Measurements from ENCODE around the gene COA5.

The COA5 gene, protein sequence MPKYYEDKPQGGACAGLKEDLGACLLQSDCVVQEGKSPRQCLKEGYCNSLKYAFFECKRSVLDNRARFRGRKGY

DNA sequence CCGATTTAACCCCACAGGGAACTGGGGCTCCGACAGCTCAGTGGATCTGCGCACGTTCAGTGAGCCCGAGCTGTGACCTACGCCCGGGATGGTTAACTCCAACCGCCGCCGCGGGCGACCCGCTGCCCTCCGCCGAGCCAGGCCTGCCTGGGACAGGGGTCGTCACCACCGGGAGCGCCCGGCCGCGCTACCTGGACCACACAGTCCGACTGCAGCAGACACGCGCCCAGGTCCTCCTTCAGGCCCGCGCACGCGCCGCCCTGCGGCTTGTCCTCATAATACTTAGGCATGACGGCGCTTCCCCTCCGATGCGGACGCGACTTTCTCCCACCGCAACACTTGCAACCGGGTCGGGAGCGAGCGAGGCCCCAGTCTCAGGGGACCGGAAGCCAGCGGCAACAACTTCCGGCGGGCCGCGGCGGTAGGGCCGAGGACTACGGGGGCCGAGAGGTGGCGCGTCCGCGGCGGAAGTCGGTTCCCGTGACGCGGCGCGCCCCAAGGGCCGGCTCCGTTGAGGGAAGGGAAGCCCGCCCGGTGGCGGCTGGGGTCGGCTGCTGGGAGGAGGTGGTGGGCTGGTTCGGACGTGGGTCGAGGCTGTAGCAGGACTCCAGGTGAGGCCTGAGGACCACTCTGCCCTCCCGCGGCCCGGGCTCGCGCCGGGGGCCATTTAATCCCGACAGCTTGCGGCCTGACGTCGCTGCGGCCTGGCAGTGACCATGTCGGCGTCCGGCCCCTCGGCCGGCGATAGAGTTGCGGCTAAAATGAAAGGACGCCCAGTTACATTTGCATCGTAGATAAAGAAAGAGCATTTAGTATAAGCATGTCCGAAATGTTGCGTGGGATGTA is at the start of gene COA5, which contains the start of gene UNC50:
Gene COA5, minus strand, starts transcription at position 397 of the 846 bp plus-strand sequence. Its CDS starts 107 bp downstream, at position 290.
Gene UNC50, plus strand, starts transcription at position 474 of the 846 bp plus-strand sequence. CDS start 1,171 bp downstream, outside the sequence.
- in situ Hi-C loops (cut with HindIII; ENCODE audit: low sequenced_read_pairs) = no loop called here

GRCh38 chr2:98656800-98657199 is 48.5 kb upstream of the COA5 start:
- in situ Hi-C loops (cut with HindIII; ENCODE audit: low sequenced_read_pairs) = no loop called here

DNA sequence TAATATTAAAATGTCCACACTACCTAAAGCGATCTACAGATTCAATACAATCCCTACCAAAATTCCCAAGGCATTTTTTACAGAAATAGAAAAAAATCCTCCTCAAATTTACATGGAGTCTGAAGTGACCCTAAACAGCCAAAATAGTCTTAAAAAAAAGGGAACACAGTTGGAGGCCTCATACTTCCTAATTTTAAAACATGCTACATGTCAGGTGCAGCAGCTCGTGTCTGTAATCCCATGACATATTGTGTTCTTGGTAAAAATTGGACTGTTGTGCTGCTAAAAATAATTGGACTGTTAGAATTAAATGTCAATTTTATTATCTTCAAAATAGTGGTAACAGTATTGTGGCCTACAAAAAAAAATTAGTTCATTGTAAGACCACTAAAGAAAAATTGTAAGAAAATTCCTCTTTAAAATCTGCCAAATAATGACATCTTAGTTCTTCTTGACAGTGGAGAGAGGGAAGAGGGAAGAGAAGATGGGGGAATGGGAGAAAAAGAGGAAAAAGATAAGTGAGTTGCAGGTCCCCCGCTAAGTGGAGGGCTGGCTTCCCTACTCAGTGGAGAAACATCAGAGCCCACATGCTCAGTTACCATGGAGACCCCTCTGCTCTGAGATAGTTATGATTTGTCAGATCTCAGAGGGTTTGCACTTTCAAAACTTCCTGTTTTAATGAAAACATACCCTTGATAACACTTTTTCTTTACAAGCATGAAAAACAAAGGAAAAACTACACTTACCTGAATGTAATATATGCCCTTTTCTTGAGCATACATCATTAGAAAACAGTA is 46.6 kb upstream of the COA5 start:
- in situ Hi-C loops (cut with HindIII; ENCODE audit: low sequenced_read_pairs) = loop anchor here (5.0 kb wide), 1 partner anchor 162 kb away; no protein-coding TSS in a partner anchor

GRCh38 chr2:98650998-98651397 is 42.7 kb upstream of the COA5 start:
- in situ Hi-C loops (cut with HindIII; ENCODE audit: low sequenced_read_pairs) = loop anchor here (5.0 kb wide), 1 partner anchor 166 kb away; no protein-coding TSS in a partner anchor

GRCh38 chr2:98649992-98650375 is 41.7 kb upstream of the COA5 start:
- in situ Hi-C loops (cut with HindIII; ENCODE audit: low sequenced_read_pairs) = loop anchor here (5.0 kb wide), 1 partner anchor 167 kb away; no protein-coding TSS in a partner anchor

DNA sequence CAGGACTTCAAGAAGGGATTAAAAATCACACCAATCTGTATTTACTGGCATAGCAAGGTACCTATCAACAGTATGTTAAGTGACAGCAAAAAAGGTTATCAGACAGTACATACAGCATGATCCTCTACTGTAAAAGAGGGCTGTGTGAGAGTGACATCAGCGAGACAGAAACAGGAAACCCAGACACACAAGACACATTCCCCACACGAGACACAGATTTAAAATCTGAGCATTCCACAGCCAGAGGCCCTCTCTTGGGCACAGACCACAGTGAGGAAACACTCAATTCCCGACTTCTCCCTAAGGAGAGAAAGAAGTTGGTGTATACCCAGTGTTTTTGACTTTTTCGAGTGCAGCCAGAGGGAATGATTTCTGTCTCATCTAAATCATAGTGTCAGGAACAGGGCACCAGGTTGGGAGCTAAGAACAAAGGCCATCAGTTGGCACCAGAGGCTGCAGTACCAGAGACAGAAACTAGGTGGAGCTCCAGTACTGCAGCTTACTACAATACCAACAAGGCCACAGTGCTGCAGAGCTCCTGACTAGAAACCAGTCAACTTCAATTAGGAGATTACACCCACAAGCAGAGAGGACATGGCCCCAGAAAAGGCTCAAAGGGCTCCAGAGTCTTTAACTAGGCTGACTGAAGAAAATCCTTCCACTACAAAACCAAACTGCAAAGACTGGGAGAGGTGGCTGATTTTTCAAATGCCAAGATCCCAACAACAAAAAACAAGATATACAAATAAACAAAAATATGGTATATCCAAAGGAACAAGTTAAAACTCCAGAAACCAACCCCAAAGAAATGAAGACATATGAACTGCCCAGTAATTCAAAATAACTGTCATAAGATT is 41.1 kb upstream of the COA5 start:
- in situ Hi-C loops (cut with HindIII; ENCODE audit: low sequenced_read_pairs) = no loop called here

DNA sequence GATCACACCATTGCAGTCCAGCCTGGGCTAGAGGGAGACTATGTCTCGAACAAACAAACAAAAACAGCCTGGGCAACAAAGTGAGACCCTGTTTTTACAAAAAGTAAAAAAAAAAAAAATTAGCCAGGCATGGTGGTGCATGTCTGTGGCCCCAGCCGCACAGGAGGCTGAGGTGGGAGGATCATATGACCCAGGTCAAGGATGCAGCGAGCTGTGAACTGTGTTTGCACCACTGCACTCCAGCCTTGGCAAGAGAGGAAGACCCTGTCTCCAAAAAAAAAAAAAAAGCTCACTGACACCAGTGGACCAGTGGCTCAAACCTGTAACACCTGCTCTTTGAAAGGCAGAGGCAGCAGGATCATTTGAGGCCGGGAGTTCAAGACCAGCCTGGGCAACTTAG is 40.1 kb upstream of the COA5 start:
- in situ Hi-C loops (cut with HindIII; ENCODE audit: low sequenced_read_pairs) = no loop called here

DNA sequence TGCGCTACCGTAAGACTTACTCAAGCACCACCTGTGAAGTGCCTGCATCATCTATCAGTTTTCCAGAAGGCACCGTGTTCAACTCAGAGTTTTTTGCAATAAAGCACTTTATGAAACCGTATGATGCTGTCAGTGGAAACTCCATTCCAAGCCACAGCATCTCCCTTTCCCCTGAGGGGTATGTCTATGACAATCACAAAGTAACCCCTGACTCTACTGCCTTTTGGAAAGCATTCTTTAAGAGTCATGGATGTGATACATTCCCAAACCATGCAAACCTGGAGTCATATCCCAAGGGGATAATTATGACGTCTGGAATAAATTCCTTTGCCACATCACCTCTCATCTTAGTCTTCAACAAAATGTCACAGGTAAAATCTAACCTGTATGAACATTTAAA is 39.3 kb upstream of the COA5 start:
- in situ Hi-C loops (cut with HindIII; ENCODE audit: low sequenced_read_pairs) = no loop called here

- in situ Hi-C loops (cut with HindIII; ENCODE audit: low sequenced_read_pairs) = no loop called here
Measured at GRCh38 chr2:98643496-98644100, 35.3 kb upstream of the COA5 start.

DNA sequence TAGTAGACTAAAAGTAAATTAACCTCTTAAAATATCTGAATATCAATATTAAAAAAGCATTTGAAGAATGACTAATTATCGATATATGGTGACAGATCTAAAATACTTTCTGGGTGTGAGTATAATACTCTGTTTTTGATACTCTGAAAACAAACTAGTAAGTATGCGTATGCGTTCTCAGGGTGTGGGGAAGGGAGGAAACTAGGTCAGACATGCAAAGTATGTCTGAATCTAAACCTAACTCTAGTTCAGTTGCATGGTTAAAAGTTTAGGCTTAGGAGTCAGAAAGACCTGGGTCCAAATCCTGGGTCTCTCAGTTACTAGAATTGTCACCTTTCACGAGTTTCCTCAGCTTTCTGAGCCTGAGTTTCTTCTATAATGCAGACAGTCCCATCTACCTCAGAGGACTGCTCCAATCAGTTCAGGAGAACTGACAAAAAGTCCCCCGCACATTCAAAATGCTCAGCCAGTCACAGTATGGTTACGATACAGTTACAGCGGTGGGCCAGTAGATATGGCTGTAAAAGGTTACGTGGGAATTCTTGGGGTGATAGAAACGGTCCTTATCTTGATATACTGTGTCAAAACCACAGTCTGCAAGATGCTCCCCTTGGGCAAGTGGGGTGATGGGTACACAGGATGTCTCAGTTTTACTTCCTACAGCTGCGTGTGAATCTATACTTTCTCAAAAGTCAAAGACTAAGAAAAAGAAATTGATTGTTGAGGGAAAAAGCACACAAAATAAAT is 29.3 kb upstream of the COA5 start:
- in situ Hi-C loops (cut with HindIII; ENCODE audit: low sequenced_read_pairs) = no loop called here

DNA sequence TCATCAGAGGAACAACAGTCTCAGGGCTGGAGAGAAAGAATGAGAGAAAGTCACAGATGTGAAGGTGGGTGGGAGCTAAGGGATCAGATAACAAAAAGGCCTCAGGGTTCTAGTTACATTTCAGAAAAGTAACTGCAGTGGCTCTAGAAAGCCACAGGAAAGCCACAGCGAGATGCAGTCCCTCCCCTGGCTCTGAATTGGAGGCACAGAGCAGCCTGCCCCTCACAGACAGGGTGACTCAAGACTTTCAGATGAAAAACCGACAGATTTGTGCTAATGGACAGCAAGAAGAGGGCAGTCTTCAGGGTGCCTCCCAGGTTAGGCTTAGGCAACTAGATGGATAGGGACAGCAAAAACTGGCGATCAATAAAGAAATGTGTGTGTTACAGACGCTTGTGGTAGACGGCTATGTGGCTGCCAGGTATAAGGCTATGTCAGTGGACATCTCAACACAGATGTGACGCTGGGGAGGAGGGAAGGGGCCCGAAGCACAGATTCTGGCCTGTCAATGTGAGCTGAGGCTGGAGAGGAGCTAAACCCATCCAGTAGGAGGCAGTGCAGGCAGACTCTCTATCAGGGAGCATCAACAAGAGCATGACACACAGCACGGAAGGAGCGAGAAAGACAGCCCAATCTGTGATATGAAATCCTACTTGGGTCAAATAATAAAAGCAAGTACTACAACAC is 26.2 kb upstream of the COA5 start:
- in situ Hi-C loops (cut with HindIII; ENCODE audit: low sequenced_read_pairs) = no loop called here

- in situ Hi-C loops (cut with HindIII; ENCODE audit: low sequenced_read_pairs) = no loop called here
Measured at GRCh38 chr2:98632351-98632750, 24.0 kb upstream of the COA5 start.

- in situ Hi-C loops (cut with HindIII; ENCODE audit: low sequenced_read_pairs) = no loop called here
Measured at GRCh38 chr2:98623657-98624056, 15.3 kb upstream of the COA5 start.

GRCh38 chr2:98617149-98617548 is 8.8 kb upstream of the COA5 start:
- in situ Hi-C loops (cut with HindIII; ENCODE audit: low sequenced_read_pairs) = no loop called here

GRCh38 chr2:98615481-98615880 is 7.2 kb upstream of the COA5 start:
- in situ Hi-C loops (cut with HindIII; ENCODE audit: low sequenced_read_pairs) = no loop called here

GRCh38 chr2:98614024-98614739 is 5.9 kb upstream of the COA5 start:
- in situ Hi-C loops (cut with HindIII; ENCODE audit: low sequenced_read_pairs) = no loop called here

DNA sequence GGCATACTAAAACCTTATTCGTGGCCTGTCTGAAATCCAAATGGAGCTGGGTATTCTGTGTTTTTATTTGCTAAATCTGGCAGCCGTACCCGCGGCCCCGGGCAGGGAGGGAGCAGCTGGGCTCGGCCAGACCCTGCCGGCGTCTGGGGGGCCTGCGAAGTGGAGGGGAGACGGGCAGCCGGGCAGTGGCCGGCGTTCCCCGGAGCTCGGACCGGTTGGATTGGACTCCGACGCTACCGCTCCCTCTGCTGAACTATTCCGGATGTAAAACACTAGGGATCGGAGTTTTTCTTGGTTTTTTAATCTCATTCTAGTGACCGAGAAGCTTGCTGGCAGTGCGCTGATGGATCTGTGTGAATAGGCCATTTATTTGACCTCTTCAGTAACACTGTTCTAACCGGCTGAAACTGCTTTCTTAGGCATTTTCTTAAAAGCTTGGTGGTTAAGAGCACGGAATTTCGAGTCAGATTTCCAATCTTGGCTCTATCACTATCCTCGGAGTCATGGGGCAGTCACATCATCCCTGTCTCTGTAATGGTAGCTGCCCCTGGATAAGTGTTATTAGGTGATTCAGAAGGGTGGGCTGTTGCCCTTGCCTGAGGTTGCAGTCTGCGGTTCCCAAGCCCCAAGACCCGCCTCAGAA is 771 bp upstream of the COA5 start:
- in situ Hi-C loops (cut with HindIII; ENCODE audit: low sequenced_read_pairs) = no loop called here

DNA sequence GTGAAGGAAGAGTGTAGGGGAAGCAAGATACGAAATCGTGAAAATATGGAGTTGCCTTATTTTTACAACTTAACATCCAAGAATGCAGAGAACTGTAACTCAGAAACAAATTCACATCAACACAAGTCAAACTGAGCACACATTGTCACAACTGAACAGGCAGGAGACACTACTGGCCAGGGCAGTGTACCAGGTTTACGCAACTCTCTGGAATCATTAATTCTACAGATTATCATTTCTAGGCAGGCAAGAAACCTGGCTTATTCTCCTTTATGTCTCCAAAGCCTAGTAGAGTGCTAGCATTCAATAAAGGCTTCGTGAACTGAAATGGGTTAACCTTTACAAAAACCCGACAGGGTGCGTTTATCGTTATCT is 584 bp downstream of the COA5 start:
- in situ Hi-C loops (cut with HindIII; ENCODE audit: low sequenced_read_pairs) = no loop called here
